SK-N-SH (cell line): Measurements from ENCODE around the gene IP6K2.

Experiments
- CHD2 ChIP-seq: fragments of 150-350 bp; IDR thresholded peaks from 2 replicates; pipeline ENCODE4 v1.6.1; 2018; ENCODE audit warnings: low read length; ENCODE audit not compliant: partially characterized antibody
- CTCF ChIP-seq: fragments of 200-600 bp; sonication (generic); IDR thresholded peaks from 2 replicates; pipeline ENCODE4 v1.6.1; 2017; ENCODE audit warnings: antibody characterized with exemption, mild to moderate bottlenecking, moderate library complexity
- EP300 ChIP-seq, 2 experiments: IDR thresholded peaks; 2 replicates each; pipeline versions ENCODE4 v1.4.0 to v1.6.1; 2012; ENCODE audit warnings: borderline replicate concordance in 1 of 2, low read depth in 1 of 2, low read length in 1 of 2
- EZH2phosphoT487 ChIP-seq: fragments of 200-600 bp; sonication (generic); IDR thresholded peaks from 2 replicates; pipeline ENCODE4 v1.6.1; 2017; ENCODE audit warnings: low read depth, mixed run types, mild to moderate bottlenecking, antibody characterized with exemption, moderate library complexity, borderline replicate concordance
- FOXM1 ChIP-seq: IDR thresholded peaks from 2 replicates; pipeline ENCODE4 v1.4.0; 2012; ENCODE audit warnings: low read depth, mild to moderate bottlenecking
- GATA2 ChIP-seq: sonication (generic); formaldehyde crosslinking; IDR thresholded peaks from 2 replicates; pipeline ENCODE4 v1.5.0; 2020; ENCODE audit warnings: mild to moderate bottlenecking, missing genetic modification reagents
- JUND ChIP-seq: IDR thresholded peaks from 2 replicates; pipeline ENCODE4 v1.4.0; 2012
- MAX ChIP-seq: IDR thresholded peaks from 2 replicates; pipeline ENCODE4 v1.4.0; 2012; ENCODE audit warnings: low read depth
- NRF1 ChIP-seq: IDR thresholded peaks from 2 replicates; pipeline ENCODE4 v1.6.1; 2012; ENCODE audit warnings: low read depth, mild to moderate bottlenecking, low read length
- PBX3 ChIP-seq: IDR thresholded peaks from 2 replicates; pipeline ENCODE4; 2012
- RAD21 ChIP-seq: IDR thresholded peaks from 2 replicates; pipeline ENCODE4 v1.6.1; 2012; ENCODE audit warnings: mild to moderate bottlenecking, low read length
- REST ChIP-seq: IDR thresholded peaks from 2 replicates; pipeline ENCODE4 v1.6.1; 2012; ENCODE audit warnings: mild to moderate bottlenecking, low read depth, low read length, moderate library complexity
- SIN3A ChIP-seq: IDR thresholded peaks from 2 replicates; pipeline ENCODE4 v1.6.1; 2012; ENCODE audit warnings: low read depth, mild to moderate bottlenecking, low read length, moderate library complexity, borderline replicate concordance

- TF ChIP-seq NRF1 = no peak
- TF ChIP-seq CTCF = no peak
- no peak for TF ChIP-seq PBX3
- no peak for TF ChIP-seq MAX
- no peak for TF ChIP-seq GATA2 (CRISPR knock-in tag)
- no peak for TF ChIP-seq EZH2phosphoT487
- TF ChIP-seq SIN3A = no peak
- TF ChIP-seq CHD2 = no peak
- no peak for TF ChIP-seq RAD21
- TF ChIP-seq JUND = no peak
- no peak for TF ChIP-seq REST
- no peak for TF ChIP-seq EP300 (IDR thresholded peaks at IDR 0.05; ENCODE audit: borderline replicate concordance in 1 of 2, low read depth in 1 of 2, low read length in 1 of 2)
- TF ChIP-seq FOXM1 = no peak
Measured at GRCh38 chr3:48748754-48749153, 31.7 kb upstream of the IP6K2 start.
